T-helper 2 cell (primary cell): Measurements from ENCODE around the gene DHX57.
"Not testable (repeated sequence)": the region's sequence is repeated elsewhere in the genome, so short reads cannot be mapped to it uniquely, and the experiment has no call there.

Experiments used
- DNase-seq, 5 experiments: peaks; one replicate each; pipeline versions ENCODE4 v3.0.0 to v3.0.0-alpha.2; 2012 to 2022

DHX57 gene

GRCh38 chr2:38794235-38794946 lies 81.3 kb downstream of the DHX57 start:
- DNase-seq, result no peak

DNA sequence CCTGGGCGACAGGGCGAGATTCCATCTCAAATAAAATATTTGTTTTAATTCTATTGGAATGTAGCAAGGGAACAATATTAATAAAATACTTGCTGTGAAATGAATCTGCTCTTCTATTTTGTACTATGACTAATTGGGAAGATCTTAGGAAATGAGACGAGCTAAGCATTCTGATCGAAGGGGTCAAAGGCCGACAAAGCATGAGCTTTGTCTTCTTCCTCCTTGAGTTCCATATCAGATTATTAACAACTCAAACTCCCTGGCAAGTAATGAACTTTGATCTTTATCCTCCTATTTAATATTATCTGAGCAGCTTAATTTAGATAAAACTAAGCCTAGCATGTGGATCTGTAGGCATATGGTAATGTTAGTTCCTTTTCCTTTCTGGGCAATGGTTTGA lies 82.2 kb downstream of the DHX57 start:
- no peak for DNase-seq

DNA sequence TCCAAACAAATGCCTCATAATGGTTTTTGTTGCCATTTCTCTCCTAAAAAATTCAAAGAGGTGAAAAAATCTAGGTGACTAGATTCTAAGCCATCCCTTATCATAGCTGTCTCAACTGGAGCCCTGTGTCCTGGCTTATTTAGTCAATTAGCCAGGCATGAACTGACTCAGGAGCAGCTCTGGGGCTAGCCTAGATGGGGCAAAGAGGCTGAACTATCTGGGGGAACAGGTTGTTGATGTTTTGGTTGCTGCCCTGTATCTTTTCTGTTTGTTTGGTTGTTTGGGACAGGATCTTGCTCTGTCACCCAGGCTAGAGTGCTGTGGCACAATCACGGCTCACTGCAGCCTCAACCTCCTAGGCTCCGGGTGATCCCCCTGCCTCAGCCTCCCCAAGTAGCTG lies 83.0 kb downstream of the DHX57 start:
- no peak for DNase-seq

- not testable (repeated sequence) for DNase-seq
Measured at GRCh38 chr2:38792321-38792720, 83.4 kb downstream of the DHX57 start.

DNA sequence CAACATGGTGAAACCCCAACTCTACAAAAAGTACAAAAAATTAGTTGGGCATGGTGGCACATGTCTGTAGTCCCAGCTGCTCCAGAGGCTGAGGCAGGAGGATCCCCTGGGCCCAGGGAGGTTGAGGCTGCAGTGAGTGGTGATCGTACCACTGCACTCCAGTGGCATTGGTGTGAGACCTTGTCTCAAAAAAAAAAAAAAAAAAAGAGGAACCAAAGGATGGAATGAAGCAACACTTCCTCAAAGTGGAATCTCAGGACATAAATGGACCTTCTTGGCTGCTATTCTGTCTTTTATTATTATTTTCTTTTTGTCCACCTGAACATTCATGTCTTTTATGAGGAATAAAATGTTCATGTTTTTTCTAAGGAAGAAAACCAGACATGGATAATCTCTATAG lies 84.0 kb downstream of the DHX57 start:
- no peak for DNase-seq

- DNase-seq, result no peak
Measured at GRCh38 chr2:38789691-38790090, 86.0 kb downstream of the DHX57 start.

GRCh38 chr2:38788306-38788705 lies 87.4 kb downstream of the DHX57 start:
- DNase-seq, result no peak

- DNase-seq, result no peak
Measured at GRCh38 chr2:38783586-38783985, 92.1 kb downstream of the DHX57 start.

- DNase-seq, result no peak
Measured at GRCh38 chr2:38778687-38779082, 97.0 kb downstream of the DHX57 start.

DNA sequence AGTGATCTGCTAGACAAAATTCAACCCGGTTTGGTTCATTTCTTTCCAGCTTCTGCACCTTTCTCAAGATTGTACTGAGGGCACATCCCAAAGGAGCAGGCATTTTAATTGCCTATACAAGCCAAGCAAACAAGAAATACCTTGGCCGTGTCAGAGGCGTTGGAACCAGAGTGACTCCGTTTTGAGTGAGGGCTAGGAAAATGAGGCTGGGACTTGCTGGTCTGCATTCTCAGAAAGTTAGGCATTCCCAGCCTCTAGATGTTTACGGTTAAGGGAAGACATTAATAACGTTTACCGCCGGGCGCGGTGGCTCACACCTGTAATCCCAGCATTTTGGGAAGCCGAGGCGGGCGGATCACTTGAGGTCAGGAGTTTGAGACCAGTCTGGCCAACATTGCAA lies 99.2 kb downstream of the DHX57 start:
- DNase-seq, result no peak

GRCh38 chr2:38775921-38776225 lies 99.9 kb downstream of the DHX57 start:
- no peak for DNase-seq

GRCh38 chr2:38775097-38775920 lies 100.4 kb downstream of the DHX57 start:
- DNase-seq, result no peak

DNA sequence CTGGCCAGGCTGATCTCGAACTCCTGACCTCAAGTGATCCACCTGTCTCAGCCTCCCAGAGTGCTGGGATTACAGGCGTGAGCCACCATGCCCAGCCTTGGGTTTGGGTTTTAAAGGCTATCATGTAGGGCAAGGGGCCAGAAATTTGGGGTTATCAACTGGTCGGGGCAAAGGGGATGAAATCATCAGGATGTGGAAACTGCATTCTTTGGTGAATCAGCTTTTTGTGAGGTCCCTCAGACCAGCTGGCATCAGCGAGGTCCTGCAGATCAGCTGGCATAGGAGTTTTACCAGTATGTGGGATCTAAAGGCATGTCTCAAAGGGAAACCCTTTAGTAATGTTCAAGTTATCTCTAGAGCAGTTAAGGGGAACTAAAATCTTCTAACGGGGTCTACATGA lies 104.1 kb downstream of the DHX57 start:
- no peak for DNase-seq

DNA sequence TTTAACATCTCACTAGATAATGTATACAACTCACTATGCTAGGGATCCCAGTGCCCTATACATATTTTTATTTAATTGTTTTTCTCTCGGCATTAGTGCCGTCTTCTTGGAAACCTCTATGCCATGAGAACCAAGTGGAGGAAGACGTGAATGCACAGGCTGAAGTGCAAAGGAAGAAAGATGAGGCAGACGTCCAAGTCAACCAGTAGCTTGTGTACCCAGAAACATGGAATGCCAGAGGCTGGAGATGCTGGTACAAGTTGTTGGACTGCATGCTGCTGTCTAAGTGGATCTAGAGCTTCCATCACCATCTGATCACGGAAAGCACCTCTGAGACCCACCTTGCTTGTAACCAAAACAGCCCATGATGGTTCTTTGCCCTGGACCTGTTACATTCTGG lies 110.2 kb downstream of the DHX57 start:
- no peak for DNase-seq

- no peak for DNase-seq
Measured at GRCh38 chr2:38765149-38765548, 110.6 kb downstream of the DHX57 start.

DNA sequence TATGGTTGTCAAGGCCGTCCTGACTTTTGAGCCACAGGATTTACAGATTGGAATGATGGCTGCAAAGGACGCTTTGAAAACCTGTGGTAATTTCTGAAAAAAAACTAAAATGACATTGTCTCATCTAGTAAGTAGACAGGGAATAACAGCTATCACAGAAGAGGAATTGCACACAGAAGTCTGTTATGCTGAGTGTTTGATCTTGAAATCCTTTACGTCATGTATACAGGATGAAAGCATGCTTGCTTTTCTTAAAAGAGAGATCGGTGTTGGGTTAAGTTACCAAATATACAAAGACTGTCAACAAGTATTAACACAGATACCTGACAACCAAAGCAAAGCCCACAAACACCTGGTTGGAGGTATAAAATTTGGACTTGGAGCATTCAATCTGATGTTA lies 112.0 kb downstream of the DHX57 start:
- no peak for DNase-seq

DNA sequence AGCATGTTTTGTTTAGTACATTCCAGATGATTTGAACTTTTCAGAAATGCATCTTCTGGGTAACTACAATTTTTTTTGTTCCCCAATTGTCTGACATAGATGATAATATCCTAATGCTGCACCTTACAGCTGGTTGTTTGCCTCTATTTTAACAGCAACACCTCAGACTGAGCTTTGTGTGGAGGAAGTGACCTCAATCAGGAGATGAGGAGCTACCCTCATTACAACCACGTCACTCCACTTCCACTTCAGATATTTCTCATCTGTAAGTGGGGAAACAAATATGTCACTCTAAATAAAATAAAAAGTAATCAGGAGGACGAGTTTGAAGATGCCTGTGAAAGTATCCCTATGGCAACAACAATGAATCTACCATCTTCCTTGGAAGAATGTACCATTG lies 112.5 kb downstream of the DHX57 start:
- DNase-seq, result peak in 1 of 5 experiments; percentile 85

- DNase-seq, result not testable (repeated sequence)
Measured at GRCh38 chr2:38755891-38756290, 119.8 kb downstream of the DHX57 start.

DNA sequence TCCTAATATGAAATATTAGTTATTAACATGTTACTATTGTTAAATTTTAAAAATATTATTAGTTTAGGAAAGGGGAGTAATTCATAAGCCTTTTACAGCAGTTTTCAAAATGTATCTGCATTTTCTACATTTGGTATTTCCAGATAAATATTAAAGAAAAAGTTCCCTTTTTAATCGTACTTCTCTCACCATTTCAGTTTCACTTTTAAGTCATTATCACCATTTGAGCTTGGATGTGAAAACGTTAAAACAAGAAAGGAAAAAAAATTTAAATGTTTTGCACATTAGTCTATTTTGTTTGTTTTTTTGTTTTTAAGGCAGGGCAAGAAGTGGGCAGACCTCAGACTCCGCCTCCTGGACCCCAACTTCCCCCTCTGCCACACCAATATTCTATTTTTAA lies 121.2 kb downstream of the DHX57 start:
- no peak for DNase-seq

DNA sequence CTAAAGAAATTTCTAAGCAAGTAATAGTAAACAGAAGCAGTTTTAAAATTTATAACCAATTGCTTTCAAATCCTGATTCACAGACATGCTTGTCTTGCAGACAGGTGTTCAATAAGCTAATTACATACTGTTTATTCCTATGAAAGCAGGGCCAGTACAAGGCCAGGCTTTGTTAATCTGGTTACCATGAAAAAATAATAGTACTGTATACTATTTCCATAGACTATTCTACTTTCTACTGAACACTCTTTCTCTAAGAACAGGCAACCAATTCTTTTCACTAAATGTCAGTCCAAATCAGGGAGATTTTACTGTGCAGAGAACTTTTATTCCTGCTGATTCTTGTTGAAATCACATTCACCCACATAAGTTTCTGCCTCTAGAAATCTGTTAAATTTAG lies 121.7 kb downstream of the DHX57 start:
- no peak for DNase-seq

DNA sequence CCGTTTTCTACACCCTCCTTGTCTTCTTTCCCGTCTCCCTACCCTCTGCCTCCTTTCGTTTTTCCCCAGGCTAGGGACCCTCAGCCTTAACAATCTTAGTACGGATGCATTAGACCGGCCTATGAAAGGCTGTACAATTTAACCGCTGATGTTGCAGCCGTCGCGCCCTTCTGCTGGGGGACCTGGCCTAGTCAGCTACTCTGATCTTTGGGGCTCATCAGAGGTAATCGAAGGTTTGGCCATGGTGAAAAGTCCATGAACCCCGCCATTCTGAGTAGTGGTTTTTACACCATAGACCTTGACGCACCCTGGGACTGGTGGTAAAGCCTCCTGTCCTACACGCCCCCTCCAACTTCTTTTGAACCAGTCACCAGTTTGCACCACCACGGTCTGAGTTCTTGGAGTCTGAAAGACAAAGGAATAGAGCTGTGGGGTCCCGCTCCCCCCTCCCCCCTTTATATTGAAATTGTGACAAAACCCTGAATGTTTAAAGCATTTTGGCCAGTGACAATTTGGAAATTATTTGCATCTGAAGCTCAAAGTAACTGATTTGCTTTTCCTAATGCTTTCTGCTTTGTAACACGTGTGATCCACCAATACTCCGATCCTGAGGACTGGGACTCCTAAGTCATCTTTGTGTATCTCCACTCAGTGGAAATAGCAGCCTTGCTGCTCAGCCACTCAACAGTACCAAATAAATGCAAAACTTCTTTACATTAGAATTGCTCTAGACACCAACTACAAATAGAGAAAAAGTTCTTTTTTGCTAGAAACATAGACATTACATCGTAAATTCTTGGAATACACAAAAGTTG lies 123.9 kb downstream of the DHX57 start:
- no peak for DNase-seq

DNA sequence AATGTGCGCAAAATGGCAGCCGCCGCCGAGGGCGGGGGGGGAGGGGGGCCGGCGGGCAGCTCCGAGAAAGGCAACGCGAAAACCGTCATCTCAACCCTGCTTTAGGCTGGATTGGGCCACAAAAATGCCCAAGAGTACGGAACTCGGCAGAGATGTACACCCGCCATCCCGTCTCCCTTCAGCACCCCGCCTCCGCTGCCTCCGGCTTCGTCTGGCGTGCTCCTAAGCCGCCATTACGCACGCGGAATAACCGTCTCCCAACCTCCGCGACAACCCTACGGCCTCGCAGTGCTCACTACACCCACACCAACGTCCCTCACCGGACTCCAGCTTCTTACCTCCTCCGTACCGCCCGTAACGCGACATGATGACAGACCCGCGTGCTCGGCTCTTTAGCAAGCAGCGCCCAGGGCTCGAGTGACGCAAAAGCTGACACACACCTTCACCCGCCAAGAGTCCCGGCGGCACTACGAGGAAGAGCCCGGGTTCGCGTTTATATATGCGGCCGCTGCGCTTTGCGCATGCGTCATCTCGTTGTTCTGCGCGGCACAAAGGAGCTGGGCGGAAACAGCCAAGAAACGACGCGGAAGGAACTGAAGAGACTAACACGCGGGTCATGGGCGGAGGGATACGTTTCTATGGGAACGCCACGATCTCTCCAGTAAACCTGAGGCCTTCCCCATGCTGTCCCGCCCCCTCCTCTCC lies 124.7 kb downstream of the DHX57 start, which contains the start of gene SRSF7:
TSS of gene SRSF7 (minus strand) at position 471 of the 705 bp plus-strand sequence. CDS start at position 366, 105 bp downstream.
- DNase-seq, result peak; percentile 94 to 99 (median 95)
